Amniotic stem cell (primary cell): Measurements from ENCODE around the gene SCYL3.
A peak's percentile ranks its signal among the peaks of the same experiment; 100 is the strongest.

ENCODE experiments used
- DNase-seq: peaks from one replicate; lab custom pipeline; 2025; lab: John Stamatoyannopoulos, UW

SCYL3 gene

DNA sequence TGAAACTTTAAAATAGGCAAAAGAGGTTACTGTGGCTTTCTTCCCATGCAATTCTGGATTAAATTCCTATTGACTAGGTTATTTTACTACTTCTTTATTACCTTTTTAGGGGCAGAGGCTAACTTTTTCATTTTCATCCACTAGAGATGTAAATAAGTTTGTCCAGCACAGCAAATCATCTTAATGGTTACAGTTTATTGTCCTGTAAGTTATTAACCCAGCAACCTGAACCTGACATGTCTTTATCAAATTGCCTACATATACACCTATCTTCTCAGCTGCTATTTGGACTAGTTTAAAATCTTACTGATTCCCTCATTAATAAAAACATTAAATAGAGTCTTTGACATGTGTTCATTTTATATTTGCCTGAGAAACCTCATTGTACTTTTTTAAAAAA lies 6.9 kb upstream of the SCYL3 start:
- DNase-seq, result no peak

- no peak for DNase-seq
These were observed 6.0 kb upstream of the SCYL3 start for GRCh38 chr1:169899519-169900217.

DNA sequence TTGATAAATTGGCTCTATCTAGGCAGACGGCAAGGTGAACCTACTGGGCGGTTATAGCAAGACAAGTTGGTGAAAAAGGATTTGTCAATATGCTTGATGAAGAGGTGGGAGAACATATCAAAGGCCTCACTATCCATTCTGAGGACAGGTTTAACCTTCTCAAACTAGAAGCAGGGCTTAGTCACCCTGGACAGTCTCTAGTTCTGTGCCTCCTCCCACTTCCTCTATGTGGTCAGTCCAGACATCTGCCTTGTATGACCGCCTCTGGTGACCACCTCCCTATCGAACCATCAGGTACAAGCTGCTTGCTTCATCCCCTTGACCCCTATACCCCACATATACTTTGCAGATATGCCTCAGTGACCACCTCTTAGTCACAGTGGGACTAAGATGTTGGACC lies 2.3 kb upstream of the SCYL3 start:
- DNase-seq, result no peak

GRCh38 chr1:169894424-169895145 lies 889 bp upstream of the SCYL3 start:
- no peak for DNase-seq

GRCh38 chr1:169892927-169893644 lies 610 bp downstream of the SCYL3 start:
- DNase-seq, result no peak

- no peak for DNase-seq
These were observed 1.3 kb downstream of the SCYL3 start for GRCh38 chr1:169892176-169892926.

DNA sequence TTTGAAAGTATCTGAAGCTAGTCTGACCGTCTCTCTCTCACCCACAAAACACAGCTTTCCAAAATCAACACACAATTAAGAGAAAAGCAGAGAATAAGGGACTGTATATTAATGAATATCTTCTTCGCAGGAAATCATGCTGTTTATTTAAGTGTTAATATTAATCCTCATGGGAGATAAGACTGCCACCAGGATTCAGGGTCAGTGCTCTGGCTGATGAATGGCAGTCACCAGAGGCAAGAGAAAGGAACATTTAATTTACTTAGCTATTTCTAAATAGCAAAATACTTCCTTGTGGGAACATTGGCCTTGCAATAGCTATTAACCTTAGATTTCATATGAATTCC lies 2.2 kb downstream of the SCYL3 start:
- no peak for DNase-seq

DNA sequence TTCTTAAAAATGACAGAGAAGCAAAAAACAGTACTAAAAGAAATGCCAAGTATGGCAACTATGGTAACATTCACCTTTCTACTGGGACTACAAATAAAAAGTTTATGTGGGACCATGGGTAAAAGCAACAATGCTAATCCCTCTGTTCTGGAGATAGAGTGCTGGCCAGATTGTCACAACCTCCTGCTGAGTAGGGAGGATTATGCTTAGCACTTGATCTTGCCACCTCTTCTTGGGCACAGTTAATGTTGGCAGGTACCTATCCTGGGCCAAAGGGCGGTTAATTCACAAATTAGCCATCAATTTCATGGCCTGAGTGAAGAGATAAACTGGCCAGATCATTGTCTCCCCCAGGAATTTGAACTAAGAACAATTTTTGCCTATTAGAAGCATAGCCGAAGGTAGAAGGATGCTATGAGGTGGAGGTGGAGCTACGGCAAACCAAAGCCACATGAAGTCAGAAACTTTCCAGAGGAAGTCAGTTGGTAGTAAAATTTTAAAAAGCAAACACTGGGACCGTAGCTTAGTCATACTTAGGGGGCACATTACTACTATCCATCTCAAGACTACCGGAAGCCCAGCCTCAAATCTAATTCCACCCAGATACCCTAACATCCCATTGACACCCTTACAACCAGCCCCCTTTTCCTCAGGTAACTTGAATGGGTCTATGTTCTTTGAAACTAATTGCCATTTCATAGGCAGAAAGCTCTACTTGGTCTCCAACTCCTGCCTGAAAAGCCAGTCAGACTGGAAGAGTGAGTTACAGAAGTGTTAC lies 2.7 kb downstream of the SCYL3 start:
- DNase-seq, result no peak

DNA sequence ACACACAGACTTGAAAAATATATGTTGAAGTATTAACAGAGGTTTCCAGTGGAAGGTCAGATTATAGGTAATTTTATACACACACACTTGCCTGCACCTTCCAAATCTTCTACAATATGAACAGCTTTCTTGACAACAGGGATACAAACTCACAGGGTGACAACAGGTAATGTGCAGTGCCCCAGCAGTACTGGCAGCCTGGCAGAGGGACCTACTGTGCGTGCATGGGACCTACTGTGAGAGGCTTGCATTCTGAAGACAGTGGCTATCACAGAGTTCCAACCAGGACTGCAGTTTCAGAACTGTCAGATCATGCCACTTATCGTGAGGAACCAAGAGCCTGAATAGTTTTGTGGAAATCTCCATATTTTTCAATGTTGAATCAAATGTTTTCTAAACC lies 3.8 kb downstream of the SCYL3 start:
- DNase-seq, result no peak

- no peak for DNase-seq
These were observed 6.8 kb downstream of the SCYL3 start for GRCh38 chr1:169886931-169887330.

- no peak for DNase-seq
These were observed 7.3 kb downstream of the SCYL3 start for GRCh38 chr1:169886422-169886821.

DNA sequence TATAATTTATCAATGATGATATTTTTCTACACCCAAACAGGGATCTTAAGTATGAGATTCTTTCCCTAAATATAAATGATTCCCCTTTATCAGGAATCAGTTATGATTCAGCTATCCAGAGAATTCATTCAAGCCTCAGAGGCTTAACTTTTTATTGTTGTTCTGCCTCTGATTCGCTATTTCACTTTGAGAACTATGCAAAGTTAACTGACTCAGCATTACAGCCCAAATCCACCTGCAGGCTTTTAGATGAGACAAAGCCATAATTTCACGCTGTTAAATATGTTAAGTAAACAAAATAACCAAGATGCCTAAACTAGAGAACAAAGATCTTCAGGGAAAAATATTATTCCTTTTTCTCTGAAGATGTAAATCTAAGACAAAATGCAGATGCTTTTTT lies 8.5 kb downstream of the SCYL3 start:
- no peak for DNase-seq

DNA sequence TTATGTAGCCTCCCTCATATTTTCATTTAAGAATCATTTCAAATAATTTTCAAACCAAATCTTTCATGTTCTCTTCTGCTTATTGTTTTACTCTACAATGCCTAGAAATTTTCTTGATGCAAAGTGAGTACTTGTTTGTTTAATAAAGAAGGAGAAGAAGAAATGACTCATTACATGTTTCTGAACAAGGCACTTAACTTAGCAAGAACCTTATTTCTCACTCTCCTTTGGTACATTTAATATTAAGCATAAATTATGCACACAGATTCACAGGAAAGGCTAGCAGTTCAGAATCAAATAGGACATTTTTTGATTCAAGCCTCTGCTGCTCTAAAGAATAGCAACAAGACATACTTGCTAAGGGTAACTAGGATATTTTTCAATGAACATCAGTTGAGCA lies 9.1 kb downstream of the SCYL3 start:
- no peak for DNase-seq

DNA sequence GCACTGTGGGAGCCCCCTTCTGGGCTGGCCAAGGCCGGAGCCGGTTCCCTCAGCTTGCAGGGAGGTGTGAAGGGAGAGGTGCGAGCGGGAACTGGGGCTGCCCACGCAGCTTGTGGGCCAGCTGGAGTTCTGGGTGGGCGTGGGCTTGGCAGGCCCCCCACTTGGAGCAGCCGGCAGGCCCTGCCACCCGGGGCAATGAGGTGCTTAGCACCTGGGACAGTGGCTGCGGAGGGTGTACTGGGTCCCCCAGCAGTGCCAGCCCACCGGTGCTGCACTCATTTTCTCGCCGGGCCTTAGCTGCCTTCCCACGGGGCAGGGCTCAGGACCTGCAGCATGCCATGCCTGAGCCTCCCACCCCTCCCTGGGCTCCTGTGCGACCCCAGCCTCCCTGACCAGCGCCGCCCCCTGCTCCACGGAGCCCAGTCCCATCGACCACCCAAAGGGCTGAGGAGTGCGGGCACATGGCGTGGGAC lies 11.6 kb downstream of the SCYL3 start:
- DNase-seq, result no peak

- no peak for DNase-seq
These were observed 14.5 kb downstream of the SCYL3 start for GRCh38 chr1:169879034-169879840.

DNA sequence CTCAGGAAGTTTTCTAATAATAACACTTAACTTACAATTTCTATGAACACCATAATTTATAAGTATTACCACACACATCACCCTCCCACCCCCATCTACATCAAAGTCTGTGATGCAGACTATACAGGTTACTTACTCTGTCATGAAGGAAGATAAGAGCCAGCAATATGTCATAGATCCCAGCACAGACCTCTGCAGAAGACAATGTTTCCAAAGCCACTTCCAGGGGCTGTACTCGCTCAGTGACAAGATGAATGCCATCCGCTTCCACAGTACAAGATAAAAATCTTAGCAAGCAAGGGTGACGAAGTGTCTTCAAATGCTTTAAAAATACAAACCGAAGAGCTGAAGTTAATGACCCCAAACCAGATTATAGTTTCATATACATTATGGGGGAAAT lies 15.2 kb downstream of the SCYL3 start:
- no peak for DNase-seq

DNA sequence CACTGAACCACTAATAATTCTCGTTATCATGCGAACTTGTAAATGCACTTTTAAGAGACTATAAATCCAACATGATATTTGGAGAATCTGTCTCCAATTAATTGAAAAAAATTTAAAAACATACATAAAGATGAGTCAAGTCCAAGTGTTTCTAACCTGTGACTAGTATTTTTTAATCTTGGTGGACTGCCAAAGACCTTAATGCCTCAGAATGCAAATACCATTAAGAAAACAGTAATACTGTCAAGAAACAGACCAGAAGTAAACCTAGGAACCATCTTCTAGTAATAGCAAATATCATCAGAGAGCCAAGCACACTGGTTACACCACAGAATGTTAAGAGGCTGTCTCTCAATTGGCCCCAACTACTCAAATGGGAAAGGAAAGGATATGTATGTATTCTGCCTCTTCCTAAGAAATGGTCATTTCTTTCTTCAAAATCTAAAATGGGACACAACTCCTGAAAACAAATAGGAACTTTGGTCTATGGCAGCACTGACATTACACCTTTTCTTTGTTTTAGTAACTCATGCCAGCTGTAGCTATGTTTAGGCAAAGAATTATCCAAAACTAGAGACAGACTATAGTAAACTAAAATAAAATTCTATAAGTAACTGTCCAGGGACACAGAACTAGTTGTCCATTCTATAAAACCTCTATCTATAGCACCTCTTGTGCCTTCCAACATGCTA lies 15.8 kb downstream of the SCYL3 start:
- no peak for DNase-seq

GRCh38 chr1:169874229-169874628 lies 19.5 kb downstream of the SCYL3 start:
- DNase-seq, result peak; percentile 78

DNA sequence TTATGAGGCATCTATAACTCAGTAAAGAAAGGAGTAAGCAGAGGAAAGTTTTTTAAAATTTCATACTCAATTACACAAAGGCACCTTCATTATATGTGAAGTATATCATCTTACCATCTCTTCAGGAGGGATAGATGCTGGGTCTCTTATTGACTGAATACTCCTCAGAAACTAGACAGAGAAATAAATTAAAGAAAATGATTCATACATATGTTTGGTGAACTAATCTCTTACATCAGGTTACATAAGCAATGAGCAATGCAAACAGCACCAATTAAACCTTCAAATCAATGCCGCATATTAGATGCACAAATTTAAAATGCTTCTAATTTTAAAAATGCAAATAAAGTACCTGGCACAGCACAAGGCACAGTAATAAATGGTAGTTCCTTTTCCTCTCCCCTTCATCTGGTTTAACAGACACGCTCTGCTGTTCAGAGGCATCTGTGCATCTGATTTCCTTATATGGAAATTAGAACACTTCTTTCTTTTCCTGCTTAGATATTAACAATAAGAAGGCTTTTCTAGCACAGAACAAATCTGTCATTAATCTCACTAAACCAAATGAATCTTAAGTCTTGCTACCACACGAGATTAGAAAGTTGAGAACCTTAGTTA lies 20.0 kb downstream of the SCYL3 start:
- DNase-seq, result no peak

DNA sequence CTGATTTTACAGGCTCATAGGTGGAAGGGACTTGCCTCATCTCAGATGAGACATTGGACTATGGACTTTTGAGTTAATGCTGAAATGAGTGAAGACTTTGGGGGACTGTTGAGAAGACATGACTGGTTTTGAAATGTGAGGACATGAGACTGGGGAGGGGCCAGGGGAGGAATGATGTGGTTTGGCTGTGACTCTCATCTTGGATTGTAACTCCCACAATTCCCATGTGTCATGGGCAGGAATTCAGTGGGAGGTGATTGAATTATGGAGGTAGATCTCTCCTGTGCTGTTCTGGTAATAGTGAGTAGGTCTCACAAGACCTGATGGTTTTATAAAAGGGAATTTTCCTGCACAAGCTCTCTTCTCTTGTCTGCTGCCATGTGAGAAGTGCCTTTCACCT lies 20.8 kb downstream of the SCYL3 start:
- no peak for DNase-seq
